SK-N-SH treated with all-trans-retinoic acid at 6 μM for 48 hours (cell line): ENCODE results near the gene TMEM125.

Experiments
- ATAC-seq: fragments of 200-7000 bp; cut with Tn5 transposase; 3 replicates; pipeline ENCODE4 v1.9.1; 2020; ENCODE audit warnings: mild to moderate bottlenecking, moderate library complexity
- ARNTL ChIP-seq: fragments of 450-650 bp; formaldehyde crosslinking; IDR thresholded peaks from 2 replicates; pipeline ENCODE4 v1.5.0; 2020; ENCODE audit warnings: low read depth, mild to moderate bottlenecking, moderate library complexity, borderline replicate concordance
- BACH2 ChIP-seq: fragments of 250-450 bp; sonication (Bioruptor Pico); IDR thresholded peaks from 2 replicates; pipeline ENCODE4 v1.9.0; 2021; ENCODE audit warnings: mild to moderate bottlenecking, borderline replicate concordance
- CSDC2 ChIP-seq: fragments of 250-450 bp; sonication (Bioruptor Pico); IDR thresholded peaks from 2 replicates; pipeline ENCODE4 v1.5.0; 2020; ENCODE audit warnings: mild to moderate bottlenecking, moderate library complexity
- ESRRG ChIP-seq: fragments of 250-450 bp; sonication (Bioruptor Pico); IDR thresholded peaks from 2 replicates; pipeline ENCODE4 v1.6.1; 2021; ENCODE audit warnings: mild to moderate bottlenecking
- GLIS3 ChIP-seq: fragments of 250-450 bp; sonication (Bioruptor Pico); IDR thresholded peaks from 2 replicates; pipeline ENCODE4 v1.5.0; 2020; ENCODE audit warnings: mild to moderate bottlenecking, moderate library complexity
- ISL1 ChIP-seq: fragments of 250-450 bp; sonication (Bioruptor Pico); IDR thresholded peaks from 2 replicates; pipeline ENCODE4 v2.1.2; 2022; ENCODE audit warnings: mild to moderate bottlenecking, moderate library complexity
- OSR1 ChIP-seq: fragments of 250-450 bp; sonication (Bioruptor Pico); IDR thresholded peaks from 2 replicates; pipeline ENCODE4 v1.8.0; 2022; ENCODE audit warnings: moderate library complexity, mild to moderate bottlenecking, inconsistent platforms
- PPARA ChIP-seq: fragments of 250-450 bp; sonication (Bioruptor Pico); IDR thresholded peaks from 2 replicates; pipeline ENCODE4 v1.5.0; 2020; ENCODE audit warnings: mild to moderate bottlenecking, borderline replicate concordance
- RARB ChIP-seq: fragments of 250-450 bp; sonication (Bioruptor Pico); IDR thresholded peaks from 2 replicates; pipeline ENCODE4 v1.8.0; 2021; ENCODE audit warnings: mild to moderate bottlenecking, moderate library complexity
- SNAI2 ChIP-seq: fragments of 250-450 bp; sonication (Bioruptor Pico); IDR thresholded peaks from 2 replicates; pipeline ENCODE4 v1.5.0; 2020; ENCODE audit warnings: mild to moderate bottlenecking, moderate library complexity
- TOX ChIP-seq: fragments of 250-450 bp; sonication (Bioruptor Pico); IDR thresholded peaks from 2 replicates; pipeline ENCODE4 v1.8.0; 2021; ENCODE audit warnings: mild to moderate bottlenecking, moderate library complexity, borderline replicate concordance
- ZC3H10 ChIP-seq: fragments of 250-450 bp; sonication (Bioruptor Pico); IDR thresholded peaks from 2 replicates; pipeline ENCODE4 v1.5.1; 2021; ENCODE audit warnings: mild to moderate bottlenecking, moderate library complexity
- ZFP30 ChIP-seq: fragments of 450-650 bp; formaldehyde crosslinking; IDR thresholded peaks from 2 replicates; pipeline ENCODE4 v1.5.0; 2022; ENCODE audit warnings: mild to moderate bottlenecking, moderate library complexity
- ZNF565 ChIP-seq: fragments of 450-650 bp; formaldehyde crosslinking; conservative IDR thresholded peaks from 2 replicates; pipeline ENCODE4 v1.5.0; 2020; ENCODE audit warnings: low read depth, mild to moderate bottlenecking, moderate library complexity
- ZNF70 ChIP-seq: fragments of 450-650 bp; formaldehyde crosslinking; IDR thresholded peaks from 2 replicates; pipeline ENCODE4 v1.5.0; 2020; ENCODE audit warnings: mild to moderate bottlenecking, moderate library complexity
- ZNF8 ChIP-seq: fragments of 450-650 bp; formaldehyde crosslinking; IDR thresholded peaks from 2 replicates; pipeline ENCODE4 v1.5.0; 2020; ENCODE audit warnings: mild to moderate bottlenecking, moderate library complexity
- TF ChIP-seq, protein P1 (sequence below): fragments of 250-450 bp; sonication (Bioruptor Pico); IDR thresholded peaks from 2 replicates; pipeline ENCODE4 v1.5.0; 2020; ENCODE audit warnings: mild to moderate bottlenecking, moderate library complexity
- TF ChIP-seq, protein P2 (sequence below): fragments of 250-450 bp; sonication (Bioruptor Pico); IDR thresholded peaks from 2 replicates; pipeline ENCODE4 v1.8.0; 2020; ENCODE audit warnings: mild to moderate bottlenecking, moderate library complexity, borderline replicate concordance
- TF ChIP-seq, protein P3 (sequence below): fragments of 250-450 bp; sonication (Bioruptor Pico); IDR thresholded peaks from 2 replicates; pipeline ENCODE4 v1.5.1; 2021; ENCODE audit warnings: mild to moderate bottlenecking, moderate library complexity

The TMEM125 gene

DNA sequence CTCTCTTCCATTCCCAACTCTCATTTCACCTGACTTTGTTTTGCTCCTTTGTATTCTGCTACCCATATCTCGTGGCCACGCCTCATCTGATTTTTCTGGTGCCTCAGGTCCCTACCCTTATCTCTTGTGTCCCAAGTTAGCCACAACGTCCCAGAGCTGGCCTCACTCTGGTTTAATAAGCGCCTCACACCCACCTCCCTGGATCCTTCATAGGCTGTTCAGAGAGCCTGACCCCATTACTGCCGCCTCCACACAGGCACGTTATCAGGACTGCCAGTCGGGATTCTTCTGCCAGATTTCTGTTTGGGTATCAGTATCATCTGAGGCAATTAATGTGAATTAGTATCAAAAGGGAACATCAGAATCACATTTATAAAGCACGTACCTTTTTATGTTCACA, 34.7 kb upstream of the TMEM125 start:
- TF ChIP-seq ISL1 (CRISPR knock-in tag) (no peak), ZNF70 (CRISPR knock-in tag) (no peak), OSR1 (CRISPR knock-in tag) (no peak), ZNF8 (no peak), CSDC2 (CRISPR knock-in tag) (no peak), TOX (CRISPR knock-in tag) (no peak)
- TF ChIP-seq, protein P1, sequence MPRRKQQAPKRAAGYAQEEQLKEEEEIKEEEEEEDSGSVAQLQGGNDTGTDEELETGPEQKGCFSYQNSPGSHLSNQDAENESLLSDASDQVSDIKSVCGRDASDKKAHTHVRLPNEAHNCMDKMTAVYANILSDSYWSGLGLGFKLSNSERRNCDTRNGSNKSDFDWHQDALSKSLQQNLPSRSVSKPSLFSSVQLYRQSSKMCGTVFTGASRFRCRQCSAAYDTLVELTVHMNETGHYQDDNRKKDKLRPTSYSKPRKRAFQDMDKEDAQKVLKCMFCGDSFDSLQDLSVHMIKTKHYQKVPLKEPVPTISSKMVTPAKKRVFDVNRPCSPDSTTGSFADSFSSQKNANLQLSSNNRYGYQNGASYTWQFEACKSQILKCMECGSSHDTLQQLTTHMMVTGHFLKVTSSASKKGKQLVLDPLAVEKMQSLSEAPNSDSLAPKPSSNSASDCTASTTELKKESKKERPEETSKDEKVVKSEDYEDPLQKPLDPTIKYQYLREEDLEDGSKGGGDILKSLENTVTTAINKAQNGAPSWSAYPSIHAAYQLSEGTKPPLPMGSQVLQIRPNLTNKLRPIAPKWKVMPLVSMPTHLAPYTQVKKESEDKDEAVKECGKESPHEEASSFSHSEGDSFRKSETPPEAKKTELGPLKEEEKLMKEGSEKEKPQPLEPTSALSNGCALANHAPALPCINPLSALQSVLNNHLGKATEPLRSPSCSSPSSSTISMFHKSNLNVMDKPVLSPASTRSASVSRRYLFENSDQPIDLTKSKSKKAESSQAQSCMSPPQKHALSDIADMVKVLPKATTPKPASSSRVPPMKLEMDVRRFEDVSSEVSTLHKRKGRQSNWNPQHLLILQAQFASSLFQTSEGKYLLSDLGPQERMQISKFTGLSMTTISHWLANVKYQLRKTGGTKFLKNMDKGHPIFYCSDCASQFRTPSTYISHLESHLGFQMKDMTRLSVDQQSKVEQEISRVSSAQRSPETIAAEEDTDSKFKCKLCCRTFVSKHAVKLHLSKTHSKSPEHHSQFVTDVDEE (CRISPR knock-in tag) = no peak
- TF ChIP-seq, protein P2, sequence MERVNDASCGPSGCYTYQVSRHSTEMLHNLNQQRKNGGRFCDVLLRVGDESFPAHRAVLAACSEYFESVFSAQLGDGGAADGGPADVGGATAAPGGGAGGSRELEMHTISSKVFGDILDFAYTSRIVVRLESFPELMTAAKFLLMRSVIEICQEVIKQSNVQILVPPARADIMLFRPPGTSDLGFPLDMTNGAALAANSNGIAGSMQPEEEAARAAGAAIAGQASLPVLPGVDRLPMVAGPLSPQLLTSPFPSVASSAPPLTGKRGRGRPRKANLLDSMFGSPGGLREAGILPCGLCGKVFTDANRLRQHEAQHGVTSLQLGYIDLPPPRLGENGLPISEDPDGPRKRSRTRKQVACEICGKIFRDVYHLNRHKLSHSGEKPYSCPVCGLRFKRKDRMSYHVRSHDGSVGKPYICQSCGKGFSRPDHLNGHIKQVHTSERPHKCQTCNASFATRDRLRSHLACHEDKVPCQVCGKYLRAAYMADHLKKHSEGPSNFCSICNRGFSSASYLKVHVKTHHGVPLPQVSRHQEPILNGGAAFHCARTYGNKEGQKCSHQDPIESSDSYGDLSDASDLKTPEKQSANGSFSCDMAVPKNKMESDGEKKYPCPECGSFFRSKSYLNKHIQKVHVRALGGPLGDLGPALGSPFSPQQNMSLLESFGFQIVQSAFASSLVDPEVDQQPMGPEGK (CRISPR knock-in tag) = no peak
- ATAC-seq = no peak

DNA sequence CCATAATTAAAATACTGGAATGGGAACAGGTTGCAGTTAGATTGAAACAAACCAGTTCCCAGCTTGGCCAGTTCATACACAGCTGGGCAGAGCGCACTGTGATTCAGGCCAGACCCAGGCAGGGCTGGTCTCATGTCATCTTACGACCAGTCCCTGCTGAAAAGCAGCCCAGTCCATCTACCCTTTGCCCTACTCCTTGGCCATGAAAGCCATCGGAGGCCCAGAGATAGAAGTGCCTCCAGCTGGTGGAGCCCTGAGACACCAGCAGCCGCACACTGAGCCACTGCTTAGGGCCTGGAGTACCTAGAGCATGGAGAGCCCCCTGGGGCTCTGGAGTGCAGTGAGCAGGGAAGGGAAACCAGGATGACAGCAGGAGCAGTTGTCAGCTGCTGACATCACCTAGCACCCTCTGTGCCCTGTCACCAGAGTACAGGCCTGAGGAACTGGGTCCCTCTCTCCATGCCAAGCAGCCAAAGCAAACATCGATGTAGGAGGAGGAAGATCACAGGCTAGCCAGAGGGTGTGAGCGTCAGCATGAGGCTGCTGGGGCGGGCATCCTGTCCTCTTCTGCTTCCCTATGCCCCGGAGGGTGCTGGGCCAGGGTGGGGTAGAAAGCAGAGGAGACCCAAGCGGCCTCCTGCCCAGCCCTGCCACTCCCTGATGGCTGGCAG, 34.2 kb upstream of the TMEM125 start:
- TF ChIP-seq ZNF8 = no peak
- TF ChIP-seq ZNF70 (CRISPR knock-in tag) = no peak
- no peak for TF ChIP-seq GLIS3 (CRISPR knock-in tag)
- TF ChIP-seq, protein P3, sequence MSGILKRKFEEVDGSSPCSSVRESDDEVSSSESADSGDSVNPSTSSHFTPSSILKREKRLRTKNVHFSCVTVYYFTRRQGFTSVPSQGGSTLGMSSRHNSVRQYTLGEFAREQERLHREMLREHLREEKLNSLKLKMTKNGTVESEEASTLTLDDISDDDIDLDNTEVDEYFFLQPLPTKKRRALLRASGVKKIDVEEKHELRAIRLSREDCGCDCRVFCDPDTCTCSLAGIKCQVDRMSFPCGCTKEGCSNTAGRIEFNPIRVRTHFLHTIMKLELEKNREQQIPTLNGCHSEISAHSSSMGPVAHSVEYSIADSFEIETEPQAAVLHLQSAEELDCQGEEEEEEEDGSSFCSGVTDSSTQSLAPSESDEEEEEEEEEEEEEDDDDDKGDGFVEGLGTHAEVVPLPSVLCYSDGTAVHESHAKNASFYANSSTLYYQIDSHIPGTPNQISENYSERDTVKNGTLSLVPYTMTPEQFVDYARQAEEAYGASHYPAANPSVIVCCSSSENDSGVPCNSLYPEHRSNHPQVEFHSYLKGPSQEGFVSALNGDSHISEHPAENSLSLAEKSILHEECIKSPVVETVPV (CRISPR knock-in tag) = no peak
- TF ChIP-seq ARNTL (CRISPR knock-in tag) = no peak
- TF ChIP-seq PPARA (CRISPR knock-in tag) = no peak
- TF ChIP-seq RARB = no peak
- TF ChIP-seq, all 23 proteins: peak for 0
- ATAC-seq = no peak

DNA sequence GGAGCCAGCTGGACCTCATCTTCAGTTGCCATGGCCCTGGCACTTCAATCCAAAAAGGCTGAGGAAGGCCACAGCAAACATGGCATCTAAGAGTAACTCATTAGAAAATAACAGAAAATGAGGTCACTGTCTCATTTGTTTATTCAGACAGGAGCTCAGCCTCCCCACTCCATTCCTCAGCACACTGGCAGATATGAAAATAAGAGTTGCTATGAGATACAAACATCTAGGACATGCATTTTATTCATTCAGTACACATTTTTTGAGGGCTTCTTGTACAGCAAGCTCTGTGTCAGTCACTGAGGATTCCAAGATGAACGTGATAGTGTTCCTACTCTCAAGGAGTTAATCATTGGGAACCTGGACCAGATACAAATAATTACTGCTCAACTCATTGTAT, 32.7 kb upstream of the TMEM125 start:
- ATAC-seq = no peak
- TF ChIP-seq SNAI2 = no peak
- no peak for TF ChIP-seq TOX (CRISPR knock-in tag)
- TF ChIP-seq ZNF70 (CRISPR knock-in tag) = no peak
- no peak for TF ChIP-seq GLIS3 (CRISPR knock-in tag)
- TF ChIP-seq, protein P2 (CRISPR knock-in tag) = no peak

DNA sequence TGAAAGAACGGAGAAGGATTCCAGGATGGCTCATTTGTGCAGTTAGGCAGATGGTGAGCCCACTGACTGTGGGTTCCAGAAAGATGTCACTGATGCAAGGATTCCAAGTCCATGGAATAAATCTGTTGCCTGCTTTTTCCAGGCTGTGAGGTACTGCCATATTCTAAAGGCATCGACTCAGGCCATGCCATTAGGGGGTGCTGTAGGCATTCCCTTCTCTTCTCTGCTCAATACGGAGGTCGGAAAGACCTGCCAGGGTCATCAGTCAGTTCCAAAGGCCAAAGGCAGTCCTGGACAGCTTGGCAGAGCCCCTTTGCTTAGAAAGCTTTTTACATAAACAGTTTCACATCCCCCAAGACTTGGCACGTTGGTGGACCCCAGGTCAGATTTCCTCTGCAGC, 31.7 kb upstream of the TMEM125 start:
- ATAC-seq = peak; percentile 94
- TF ChIP-seq GLIS3 (CRISPR knock-in tag) (no peak), ZC3H10 (CRISPR knock-in tag) (no peak)

DNA sequence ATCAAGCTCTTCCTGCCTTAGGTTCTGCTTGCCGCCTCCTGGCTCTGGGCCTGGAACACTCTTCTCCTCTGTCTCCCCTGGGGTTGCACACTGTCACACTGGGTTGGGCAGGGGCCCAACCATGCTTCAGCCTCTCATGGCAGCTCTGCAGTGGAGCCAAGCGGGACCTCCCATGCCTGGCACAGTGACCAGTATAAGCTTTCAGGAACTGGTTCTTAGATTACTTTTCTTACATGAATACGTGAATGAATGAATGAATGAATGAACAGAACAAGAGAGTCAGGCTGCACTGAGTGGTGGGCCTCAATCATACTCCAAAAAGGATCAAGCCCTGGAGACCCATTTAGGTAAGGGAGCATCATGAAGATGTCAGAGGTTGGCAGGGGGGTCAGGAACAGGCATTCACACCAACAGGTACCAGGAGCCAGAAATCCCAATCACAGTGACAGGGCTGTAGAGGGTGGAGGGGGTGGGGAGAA, 30.8 kb upstream of the TMEM125 start:
- TF ChIP-seq, protein P2 (CRISPR knock-in tag) = no peak
- TF ChIP-seq ARNTL (CRISPR knock-in tag) (no peak), ZFP30 (CRISPR knock-in tag) (no peak), CSDC2 (CRISPR knock-in tag) (no peak), ZNF565 (no peak), SNAI2 (no peak), RARB (no peak), ESRRG (no peak), TOX (CRISPR knock-in tag) (no peak), ISL1 (CRISPR knock-in tag) (no peak), OSR1 (CRISPR knock-in tag) (no peak), BACH2 (CRISPR knock-in tag) (no peak)
- no peak for ATAC-seq
